ENCODE results near the gene GMEB1. TPM values are rescaled to one million over a fixed set of nuclear protein-coding genes. Genes with fewer than 3 reads are reported as not detected.
"Not testable (repeated sequence)": the region's sequence is repeated elsewhere in the genome, so short reads cannot be mapped to it uniquely, and the experiment has no call there.

Gene GMEB1
- total RNA-seq, 2 donors from 2014 or later: 14.0 to 14.9 TPM

DNA sequence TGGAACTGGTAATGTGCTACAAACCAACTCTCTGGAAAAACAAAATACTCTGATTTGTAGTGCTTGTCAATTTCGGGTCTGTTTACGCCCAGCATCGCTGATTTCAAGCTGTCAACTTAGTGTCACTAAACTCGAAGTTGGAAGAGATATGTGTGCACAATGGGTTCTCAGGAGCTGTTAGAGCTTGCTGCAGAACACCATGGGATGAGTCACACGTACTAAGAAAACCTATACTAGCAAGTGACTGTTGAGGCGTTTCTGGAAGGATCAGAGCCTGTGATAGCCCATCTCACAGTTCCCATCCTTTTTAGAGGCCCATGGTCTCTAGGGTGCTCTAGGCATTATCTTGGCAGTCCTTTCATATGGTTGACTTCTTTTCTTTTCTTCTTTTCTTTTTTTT, 14.3 kb downstream of the GMEB1 start:
- DNase-seq: no peak
- TF ChIP-seq, protein P1, sequence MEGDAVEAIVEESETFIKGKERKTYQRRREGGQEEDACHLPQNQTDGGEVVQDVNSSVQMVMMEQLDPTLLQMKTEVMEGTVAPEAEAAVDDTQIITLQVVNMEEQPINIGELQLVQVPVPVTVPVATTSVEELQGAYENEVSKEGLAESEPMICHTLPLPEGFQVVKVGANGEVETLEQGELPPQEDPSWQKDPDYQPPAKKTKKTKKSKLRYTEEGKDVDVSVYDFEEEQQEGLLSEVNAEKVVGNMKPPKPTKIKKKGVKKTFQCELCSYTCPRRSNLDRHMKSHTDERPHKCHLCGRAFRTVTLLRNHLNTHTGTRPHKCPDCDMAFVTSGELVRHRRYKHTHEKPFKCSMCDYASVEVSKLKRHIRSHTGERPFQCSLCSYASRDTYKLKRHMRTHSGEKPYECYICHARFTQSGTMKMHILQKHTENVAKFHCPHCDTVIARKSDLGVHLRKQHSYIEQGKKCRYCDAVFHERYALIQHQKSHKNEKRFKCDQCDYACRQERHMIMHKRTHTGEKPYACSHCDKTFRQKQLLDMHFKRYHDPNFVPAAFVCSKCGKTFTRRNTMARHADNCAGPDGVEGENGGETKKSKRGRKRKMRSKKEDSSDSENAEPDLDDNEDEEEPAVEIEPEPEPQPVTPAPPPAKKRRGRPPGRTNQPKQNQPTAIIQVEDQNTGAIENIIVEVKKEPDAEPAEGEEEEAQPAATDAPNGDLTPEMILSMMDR (IDR thresholded peaks at IDR 0.05): no peak
- intact Hi-C loops (cut with DNase I): no loop called here
- H3K4me3 ChIP-seq: no peak overlapping the region
- H3K4me1 ChIP-seq: no peaks in the 10 kb centered on the region
- no peaks in the 10 kb centered on the region for H3K9me3 ChIP-seq
- no peak overlapping the region for H3K9ac ChIP-seq (ENCODE audit: low read depth in 2 of 2, low read length in 2 of 2)
- H3K36me3 ChIP-seq: no peaks in the 10 kb centered on the region
- H3K27ac ChIP-seq: no peak overlapping the region
- H3K27me3 ChIP-seq: no peaks in the 10 kb centered on the region

DNA sequence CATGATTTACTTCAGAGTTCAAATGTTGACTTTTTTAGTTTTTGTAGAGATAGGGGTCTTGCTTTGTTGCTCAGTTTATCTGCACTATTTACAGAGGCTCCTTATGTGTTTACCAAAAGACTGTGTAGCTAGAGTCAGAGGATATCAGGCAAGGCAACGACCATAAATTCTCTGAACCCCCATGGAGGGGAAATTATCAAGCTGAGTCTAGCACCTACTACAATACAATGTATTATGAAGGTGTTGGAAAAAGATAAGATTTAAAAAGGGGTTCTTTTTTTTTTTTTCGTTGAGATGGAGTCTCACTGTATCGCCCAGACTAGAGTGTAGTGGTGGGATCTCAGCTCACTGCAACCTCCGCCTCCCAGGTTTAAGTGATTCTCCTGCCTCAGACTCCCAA, 16.4 kb downstream of the GMEB1 start:
- H3K4me1 ChIP-seq: no peaks in the 10 kb centered on the region
- H3K9me3 ChIP-seq: no peaks in the 10 kb centered on the region
- no peak for DNase-seq
- H3K9ac ChIP-seq (ENCODE audit: low read depth in 2 of 2, low read length in 2 of 2): no peak overlapping the region
- no peak overlapping the region for H3K4me3 ChIP-seq
- intact Hi-C loops (cut with DNase I): no loop called here
- no peak overlapping the region for H3K27ac ChIP-seq
- no peaks in the 10 kb centered on the region for H3K27me3 ChIP-seq
- no peaks in the 10 kb centered on the region for H3K36me3 ChIP-seq
- TF ChIP-seq, protein P1 (IDR thresholded peaks at IDR 0.05): no peak

- H3K36me3 ChIP-seq; H3K9ac ChIP-seq (ENCODE audit: low read depth in 2 of 2, low read length in 2 of 2); H3K4me1 ChIP-seq; DNase-seq; intact Hi-C loops (cut with DNase I); H3K9me3 ChIP-seq; H3K27me3 ChIP-seq; H3K27ac ChIP-seq; H3K4me3 ChIP-seq: not testable (repeated sequence)
Observed at GRCh38 chr1:28691627-28692026, 23.0 kb downstream of the GMEB1 start.

DNA sequence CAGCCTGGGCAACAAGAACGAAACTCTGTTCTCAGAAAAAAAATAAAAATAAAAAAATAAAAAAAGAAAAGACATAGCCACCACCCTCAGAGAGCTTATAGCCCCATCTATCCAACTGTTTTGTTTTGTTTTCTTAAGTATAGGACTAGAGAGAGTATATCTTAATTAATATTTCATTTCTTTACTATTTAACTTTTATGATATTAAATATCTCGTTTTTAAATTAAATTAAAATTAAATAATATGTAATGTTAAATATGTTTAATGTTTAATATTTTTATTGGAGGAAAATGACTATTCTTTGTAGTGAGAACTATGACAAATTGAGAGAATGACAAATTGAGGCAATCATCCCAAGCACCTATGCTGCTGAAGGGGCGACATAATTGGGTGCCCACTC, 35.0 kb downstream of the GMEB1 start:
- Histone ChIP-seq H3K27ac (no peak overlapping the region), H3K9ac (ENCODE audit: low read depth in 2 of 2, low read length in 2 of 2) (no peak overlapping the region), H3K9me3 (no peaks in the 10 kb centered on the region), H3K36me3 (no peaks in the 10 kb centered on the region), H3K27me3 (no peaks in the 10 kb centered on the region), H3K4me1 (no peaks in the 10 kb centered on the region), H3K4me3 (no peak overlapping the region)
- intact Hi-C loops (cut with DNase I): no loop called here
- TF ChIP-seq, protein P1 (IDR thresholded peaks at IDR 0.05): no peak
- no peak for DNase-seq

DNA sequence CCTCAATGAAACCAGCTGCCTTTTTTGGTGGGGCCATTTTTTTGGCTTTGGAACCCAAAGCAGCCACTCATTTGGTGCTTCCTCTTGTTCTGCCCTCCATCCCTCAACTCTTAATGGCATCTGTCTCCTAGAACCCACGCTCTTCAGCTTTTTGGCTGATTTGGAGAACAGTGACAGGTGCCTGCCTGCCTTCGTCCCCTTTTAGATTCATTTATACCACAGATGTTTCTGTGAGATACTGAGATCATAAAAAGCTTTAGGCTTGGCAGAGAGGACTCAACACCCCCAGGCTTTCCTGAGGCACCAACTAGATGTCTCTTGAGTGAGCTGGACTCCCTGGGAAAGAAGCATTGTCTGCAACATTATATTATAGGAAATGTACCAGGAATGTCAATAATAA, 47.8 kb downstream of the GMEB1 start:
- Histone ChIP-seq H3K27me3 (no peaks in the 10 kb centered on the region), H3K36me3 (no peaks in the 10 kb centered on the region), H3K27ac (no peak overlapping the region), H3K4me1 (no peaks in the 10 kb centered on the region), H3K9ac (ENCODE audit: low read depth in 2 of 2, low read length in 2 of 2) (no peak overlapping the region), H3K9me3 (no peaks in the 10 kb centered on the region), H3K4me3 (no peak overlapping the region)
- TF ChIP-seq, protein P1 (IDR thresholded peaks at IDR 0.05): no peak
- intact Hi-C loops (cut with DNase I): no loop called here
- DNase-seq: no peak

GRCh38 chr1:28718166-28718565, 49.6 kb downstream of the GMEB1 start:
- no peaks in the 10 kb centered on the region for H3K4me1 ChIP-seq
- no peaks in the 10 kb centered on the region for H3K27me3 ChIP-seq
- no peak overlapping the region for H3K4me3 ChIP-seq
- intact Hi-C loops (cut with DNase I): no loop called here
- TF ChIP-seq, protein P1 (IDR thresholded peaks at IDR 0.05): no peak
- no peak overlapping the region for H3K27ac ChIP-seq
- H3K36me3 ChIP-seq: no peaks in the 10 kb centered on the region
- no peak overlapping the region for H3K9ac ChIP-seq (ENCODE audit: low read depth in 2 of 2, low read length in 2 of 2)
- no peak for DNase-seq
- H3K9me3 ChIP-seq: no peaks in the 10 kb centered on the region
